ENCODE measurements around the gene GIMAP7.
"Not testable (repeated sequence)": the region's sequence is repeated elsewhere in the genome, so short reads cannot be mapped to it uniquely, and the experiment has no call there.

GIMAP7 gene

DNA sequence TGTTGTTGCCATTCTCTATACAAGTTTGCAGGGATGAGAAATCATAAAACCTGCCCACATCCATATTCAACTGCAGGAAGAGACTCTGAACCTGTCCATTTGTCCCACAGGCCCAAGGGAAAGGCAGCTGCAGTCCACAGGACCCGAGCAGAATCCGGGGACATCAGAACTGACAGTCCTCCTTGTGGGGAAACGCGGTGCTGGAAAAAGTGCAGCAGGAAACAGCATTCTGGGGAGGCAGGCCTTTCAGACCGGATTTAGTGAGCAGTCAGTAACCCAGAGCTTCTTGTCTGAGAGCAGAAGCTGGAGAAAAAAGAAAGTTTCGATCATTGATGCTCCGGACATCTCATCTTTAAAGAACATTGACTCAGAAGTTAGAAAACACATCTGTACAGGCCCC lies 40.8 kb upstream of the GIMAP7 start:
- TF ChIP-seq, protein P1, sequence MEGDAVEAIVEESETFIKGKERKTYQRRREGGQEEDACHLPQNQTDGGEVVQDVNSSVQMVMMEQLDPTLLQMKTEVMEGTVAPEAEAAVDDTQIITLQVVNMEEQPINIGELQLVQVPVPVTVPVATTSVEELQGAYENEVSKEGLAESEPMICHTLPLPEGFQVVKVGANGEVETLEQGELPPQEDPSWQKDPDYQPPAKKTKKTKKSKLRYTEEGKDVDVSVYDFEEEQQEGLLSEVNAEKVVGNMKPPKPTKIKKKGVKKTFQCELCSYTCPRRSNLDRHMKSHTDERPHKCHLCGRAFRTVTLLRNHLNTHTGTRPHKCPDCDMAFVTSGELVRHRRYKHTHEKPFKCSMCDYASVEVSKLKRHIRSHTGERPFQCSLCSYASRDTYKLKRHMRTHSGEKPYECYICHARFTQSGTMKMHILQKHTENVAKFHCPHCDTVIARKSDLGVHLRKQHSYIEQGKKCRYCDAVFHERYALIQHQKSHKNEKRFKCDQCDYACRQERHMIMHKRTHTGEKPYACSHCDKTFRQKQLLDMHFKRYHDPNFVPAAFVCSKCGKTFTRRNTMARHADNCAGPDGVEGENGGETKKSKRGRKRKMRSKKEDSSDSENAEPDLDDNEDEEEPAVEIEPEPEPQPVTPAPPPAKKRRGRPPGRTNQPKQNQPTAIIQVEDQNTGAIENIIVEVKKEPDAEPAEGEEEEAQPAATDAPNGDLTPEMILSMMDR (IDR thresholded peaks at IDR 0.05; ENCODE audit: low read depth, low read length) = no peak
- in situ Hi-C loops (cut with HindIII; ENCODE audit: low sequenced_read_pairs) = no loop called here
- DNase-seq (ENCODE audit: low read depth, low spot score) = no peak
- H3K4me3 ChIP-seq (ENCODE audit: low read depth, low read length) = no peak overlapping the region

DNA sequence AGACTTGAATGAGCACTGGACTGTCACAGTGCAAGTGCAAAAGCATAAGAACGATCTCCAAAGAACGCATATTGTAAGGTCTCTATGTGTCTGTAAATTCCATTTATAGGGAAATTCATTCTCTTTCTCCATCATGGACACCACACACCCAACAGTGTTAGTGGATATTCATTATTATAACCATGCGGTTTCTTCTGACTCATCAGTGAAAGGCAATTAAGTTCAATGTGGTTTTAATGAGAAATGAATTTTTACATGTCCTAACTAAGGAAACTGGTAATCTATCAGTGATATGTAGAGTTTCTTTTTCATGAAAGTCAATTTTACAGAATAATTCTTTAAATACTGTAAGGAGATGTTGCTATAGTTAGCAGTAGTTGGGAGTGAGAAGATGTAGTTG lies 38.4 kb upstream of the GIMAP7 start:
- TF ChIP-seq, protein P1 (IDR thresholded peaks at IDR 0.05; ENCODE audit: low read depth, low read length) = no peak
- H3K4me3 ChIP-seq (ENCODE audit: low read depth, low read length) = no peak overlapping the region
- no peak for DNase-seq (ENCODE audit: low read depth, low spot score)
- in situ Hi-C loops (cut with HindIII; ENCODE audit: low sequenced_read_pairs) = no loop called here

- in situ Hi-C loops (cut with HindIII; ENCODE audit: low sequenced_read_pairs) = no loop called here
- TF ChIP-seq, protein P1 (IDR thresholded peaks at IDR 0.05; ENCODE audit: low read depth, low read length) = no peak
- no peak for DNase-seq (ENCODE audit: low read depth, low spot score)
- no peak overlapping the region for H3K4me3 ChIP-seq (ENCODE audit: low read depth, low read length)
Observed at GRCh38 chr7:150476819-150477631, 37.6 kb upstream of the GIMAP7 start.

DNA sequence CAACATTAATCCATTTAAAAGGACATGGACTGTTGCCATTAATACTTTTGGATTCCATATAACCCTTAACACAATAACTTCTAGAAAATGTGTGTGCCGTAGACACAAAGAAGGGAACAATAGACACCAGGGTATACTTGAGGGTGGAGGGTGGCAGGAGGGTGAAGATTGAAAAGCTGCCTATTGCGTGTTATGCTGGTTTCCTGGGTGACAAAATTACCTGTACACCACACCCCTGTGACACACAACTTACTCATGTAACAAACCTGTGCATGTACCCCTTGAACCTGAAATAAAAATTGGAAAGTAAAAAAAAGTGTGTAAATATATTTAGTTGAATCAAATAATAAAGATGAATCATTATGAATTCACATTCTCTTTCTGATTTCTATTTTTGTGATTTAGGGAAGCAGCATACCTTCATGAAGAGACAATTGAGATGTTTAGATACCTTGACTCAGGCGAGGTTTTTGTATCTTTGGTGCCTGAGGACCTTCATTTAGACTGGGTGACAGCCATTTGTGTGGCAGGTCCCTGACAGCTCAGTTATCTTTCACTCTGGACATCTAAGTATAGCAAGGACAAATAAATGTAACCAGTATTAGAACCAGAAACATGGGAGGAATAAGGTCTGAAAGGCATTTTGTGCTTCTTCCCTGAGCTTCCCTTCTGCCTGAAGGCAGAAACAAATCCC lies 35.5 kb upstream of the GIMAP7 start:
- TF ChIP-seq, protein P1 (IDR thresholded peaks at IDR 0.05; ENCODE audit: low read depth, low read length) = no peak
- H3K4me3 ChIP-seq (ENCODE audit: low read depth, low read length) = no peak overlapping the region
- no peak for DNase-seq (ENCODE audit: low read depth, low spot score)
- in situ Hi-C loops (cut with HindIII; ENCODE audit: low sequenced_read_pairs) = no loop called here

GRCh38 chr7:150481186-150481920 lies 33.3 kb upstream of the GIMAP7 start:
- H3K4me3 ChIP-seq (ENCODE audit: low read depth, low read length) = no peak overlapping the region
- DNase-seq (ENCODE audit: low read depth, low spot score) = no peak
- TF ChIP-seq, protein P1 (IDR thresholded peaks at IDR 0.05; ENCODE audit: low read depth, low read length) = no peak
- in situ Hi-C loops (cut with HindIII; ENCODE audit: low sequenced_read_pairs) = no loop called here

- DNase-seq (ENCODE audit: low read depth, low spot score) = no peak
- TF ChIP-seq, protein P1 (IDR thresholded peaks at IDR 0.05; ENCODE audit: low read depth, low read length) = no peak
- no peak overlapping the region for H3K4me3 ChIP-seq (ENCODE audit: low read depth, low read length)
- in situ Hi-C loops (cut with HindIII; ENCODE audit: low sequenced_read_pairs) = no loop called here
Observed at GRCh38 chr7:150481922-150482321, 32.8 kb upstream of the GIMAP7 start.

DNA sequence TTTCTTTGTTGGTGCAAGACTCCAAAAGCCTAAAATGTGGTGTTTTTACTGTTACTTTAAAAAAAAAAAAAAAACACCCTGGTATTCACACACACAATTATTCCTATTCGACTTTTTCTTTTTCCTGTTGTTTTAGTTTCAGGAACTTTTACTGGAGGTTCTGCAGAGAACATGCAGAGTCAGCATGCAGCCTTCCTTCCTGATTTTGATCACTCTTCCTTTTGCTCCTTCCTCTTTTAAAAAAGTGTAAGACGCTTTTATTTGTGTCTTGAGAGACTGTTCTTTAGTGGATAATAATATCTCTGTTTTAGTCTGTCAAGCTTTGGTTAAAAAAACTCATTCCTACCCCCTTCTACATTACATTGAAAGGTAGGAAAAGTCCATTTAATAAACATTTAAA lies 31.2 kb upstream of the GIMAP7 start:
- DNase-seq (ENCODE audit: low read depth, low spot score); H3K4me3 ChIP-seq (ENCODE audit: low read depth, low read length); in situ Hi-C loops (cut with HindIII; ENCODE audit: low sequenced_read_pairs): not testable (repeated sequence)

- H3K4me3 ChIP-seq (ENCODE audit: low read depth, low read length); in situ Hi-C loops (cut with HindIII; ENCODE audit: low sequenced_read_pairs); DNase-seq (ENCODE audit: low read depth, low spot score): not testable (repeated sequence)
Observed at GRCh38 chr7:150484071-150484470, 30.6 kb upstream of the GIMAP7 start.

Data from astrocyte of the spinal cord (primary cell).